Stomach (tissue), 4 donors: ENCODE data around the gene B3GNT7.

ENCODE experiments used
- POLR2A ChIP-seq, 4 donors: fragments of 450-650 bp; IDR thresholded peaks; one replicate each; pipeline ENCODE4 v1.6.1; 2016; ENCODE audit warnings: antibody characterized with exemption in 4 of 4, control low read depth in 2 of 4, mild to moderate bottlenecking in 1 of 4, moderate library complexity in 1 of 4
- TF ChIP-seq, protein P1 (sequence below), 7 experiments: fragments of 450-650 bp in 4 of 7; fragments of 200-600 bp in 3 of 7; sonication (generic) in 3 of 7; IDR thresholded peaks; one replicate each; pipeline ENCODE4 v1.5.1; 2016 to 2019; ENCODE audit warnings: antibody characterized with exemption in 7 of 7, control low read depth in 2 of 7, mild to moderate bottlenecking in 1 of 7

DNA sequence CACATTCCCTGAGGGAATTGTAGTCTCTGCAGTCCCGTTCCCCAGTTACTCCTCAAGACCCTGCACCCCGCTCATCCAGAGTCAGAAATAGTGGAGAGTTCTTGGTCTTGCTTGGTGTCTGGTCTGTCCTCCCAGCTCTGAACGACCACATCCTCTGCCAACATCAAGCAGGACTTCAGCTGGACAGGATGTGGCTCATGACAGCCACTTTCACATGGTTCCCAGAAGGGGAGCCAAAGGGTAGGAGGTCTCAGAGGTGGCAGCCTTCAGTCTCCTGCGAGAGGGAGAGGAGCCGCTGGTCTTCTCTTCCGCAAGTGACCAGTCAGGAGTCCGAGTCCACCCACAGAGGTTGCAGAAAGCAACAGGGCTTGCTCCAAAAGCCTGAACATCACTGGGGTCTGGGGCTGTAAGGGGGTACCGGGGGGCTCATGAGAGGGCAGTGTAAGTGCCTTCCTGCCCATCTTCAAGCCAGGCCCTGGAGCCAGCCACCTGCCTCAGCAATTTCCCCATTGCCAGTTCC is 29.8 kb downstream of the B3GNT7 start:
- TF ChIP-seq, protein P1, sequence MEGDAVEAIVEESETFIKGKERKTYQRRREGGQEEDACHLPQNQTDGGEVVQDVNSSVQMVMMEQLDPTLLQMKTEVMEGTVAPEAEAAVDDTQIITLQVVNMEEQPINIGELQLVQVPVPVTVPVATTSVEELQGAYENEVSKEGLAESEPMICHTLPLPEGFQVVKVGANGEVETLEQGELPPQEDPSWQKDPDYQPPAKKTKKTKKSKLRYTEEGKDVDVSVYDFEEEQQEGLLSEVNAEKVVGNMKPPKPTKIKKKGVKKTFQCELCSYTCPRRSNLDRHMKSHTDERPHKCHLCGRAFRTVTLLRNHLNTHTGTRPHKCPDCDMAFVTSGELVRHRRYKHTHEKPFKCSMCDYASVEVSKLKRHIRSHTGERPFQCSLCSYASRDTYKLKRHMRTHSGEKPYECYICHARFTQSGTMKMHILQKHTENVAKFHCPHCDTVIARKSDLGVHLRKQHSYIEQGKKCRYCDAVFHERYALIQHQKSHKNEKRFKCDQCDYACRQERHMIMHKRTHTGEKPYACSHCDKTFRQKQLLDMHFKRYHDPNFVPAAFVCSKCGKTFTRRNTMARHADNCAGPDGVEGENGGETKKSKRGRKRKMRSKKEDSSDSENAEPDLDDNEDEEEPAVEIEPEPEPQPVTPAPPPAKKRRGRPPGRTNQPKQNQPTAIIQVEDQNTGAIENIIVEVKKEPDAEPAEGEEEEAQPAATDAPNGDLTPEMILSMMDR (IDR thresholded peaks at IDR 0.05): no peak
- no peak for TF ChIP-seq POLR2A (IDR thresholded peaks at IDR 0.05)
